ENCODE results near the gene DCBLD1. TPM values are rescaled to one million over a fixed set of nuclear protein-coding genes. Genes with fewer than 3 reads are reported as not detected.
"Not testable (repeated sequence)": the region's sequence is repeated elsewhere in the genome, so short reads cannot be mapped to it uniquely, and the experiment has no call there.

DCBLD1 gene
- polyA plus RNA-seq, 2 donors: 3.8 TPM

- not testable (repeated sequence) for H3K27ac ChIP-seq (ENCODE audit: low read depth in 2 of 2, low read length in 1 of 2); H3K36me3 ChIP-seq (ENCODE audit: control insufficient read depth in 2 of 2, insufficient read depth in 2 of 2, low read length in 1 of 2); H3K4me1 ChIP-seq (ENCODE audit: control insufficient read depth in 2 of 2, insufficient read depth in 2 of 2, low read length in 1 of 2); H3K9me3 ChIP-seq (ENCODE audit: control insufficient read depth in 2 of 2, insufficient read depth in 1 of 2, low read depth in 1 of 2, low read length in 1 of 2); H3K4me3 ChIP-seq (ENCODE audit: low read depth in 1 of 2, low read length in 2 of 2); H3K27me3 ChIP-seq (ENCODE audit: control insufficient read depth in 1 of 2, insufficient read depth in 2 of 2, low read length in 2 of 2)
- 87 to 88% methylated on average over 4 of the region's 4 CpGs for WGBS, 2 donors
These were observed 13.9 kb upstream of the DCBLD1 start for GRCh38 chr6:117468527-117468926.

DNA sequence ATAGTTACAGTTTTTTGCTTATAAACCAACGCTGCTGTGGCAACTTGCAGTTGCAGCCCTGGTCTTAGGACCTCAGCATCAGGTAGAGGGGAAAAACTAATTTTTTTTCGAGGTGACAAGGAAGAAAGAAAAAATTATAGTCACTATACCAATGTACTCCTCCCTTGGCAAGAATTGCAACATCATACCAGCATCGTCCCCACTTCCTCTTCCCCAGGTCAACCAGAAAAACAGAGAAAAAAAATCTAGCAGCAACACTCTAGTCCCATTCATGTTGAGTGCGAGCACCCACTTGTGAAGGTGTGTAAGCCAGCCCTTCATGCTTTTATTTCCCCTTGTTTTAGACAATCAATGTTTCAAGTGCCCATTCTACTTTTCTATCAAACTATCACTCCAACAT lies 13.1 kb upstream of the DCBLD1 start:
- H3K9me3 ChIP-seq (ENCODE audit: control insufficient read depth in 2 of 2, insufficient read depth in 1 of 2, low read depth in 1 of 2, low read length in 1 of 2): no peaks in the 10 kb centered on the region
- H3K4me1 ChIP-seq (ENCODE audit: control insufficient read depth in 2 of 2, insufficient read depth in 2 of 2, low read length in 1 of 2): no peaks in the 10 kb centered on the region
- no peaks in the 10 kb centered on the region for H3K27me3 ChIP-seq (ENCODE audit: control insufficient read depth in 1 of 2, insufficient read depth in 2 of 2, low read length in 2 of 2)
- H3K36me3 ChIP-seq (ENCODE audit: control insufficient read depth in 2 of 2, insufficient read depth in 2 of 2, low read length in 1 of 2): no peaks in the 10 kb centered on the region
- no peak overlapping the region for H3K27ac ChIP-seq (ENCODE audit: low read depth in 2 of 2, low read length in 1 of 2)
- WGBS, 2 donors: 63 to 66% methylated on average over 4 of the region's 4 CpGs
- no peak overlapping the region for H3K4me3 ChIP-seq (ENCODE audit: low read depth in 1 of 2, low read length in 2 of 2)

GRCh38 chr6:117469791-117470190 lies 12.7 kb upstream of the DCBLD1 start:
- Histone ChIP-seq H3K36me3 (ENCODE audit: control insufficient read depth in 2 of 2, insufficient read depth in 2 of 2, low read length in 1 of 2) (no peaks in the 10 kb centered on the region), H3K4me3 (ENCODE audit: low read depth in 1 of 2, low read length in 2 of 2) (no peak overlapping the region), H3K27me3 (ENCODE audit: control insufficient read depth in 1 of 2, insufficient read depth in 2 of 2, low read length in 2 of 2) (no peaks in the 10 kb centered on the region), H3K27ac (ENCODE audit: low read depth in 2 of 2, low read length in 1 of 2) (no peak overlapping the region), H3K4me1 (ENCODE audit: control insufficient read depth in 2 of 2, insufficient read depth in 2 of 2, low read length in 1 of 2) (no peaks in the 10 kb centered on the region), H3K9me3 (ENCODE audit: control insufficient read depth in 2 of 2, insufficient read depth in 1 of 2, low read depth in 1 of 2, low read length in 1 of 2) (no peaks in the 10 kb centered on the region)
- 89% methylated on average over 3 of the region's 3 CpGs for WGBS, 2 donors

GRCh38 chr6:117472667-117473066 lies 9.8 kb upstream of the DCBLD1 start:
- Histone ChIP-seq H3K27ac (ENCODE audit: low read depth in 2 of 2, low read length in 1 of 2) (no peak overlapping the region), H3K9me3 (ENCODE audit: control insufficient read depth in 2 of 2, insufficient read depth in 1 of 2, low read depth in 1 of 2, low read length in 1 of 2) (no peaks in the 10 kb centered on the region), H3K4me1 (ENCODE audit: control insufficient read depth in 2 of 2, insufficient read depth in 2 of 2, low read length in 1 of 2) (no peaks in the 10 kb centered on the region), H3K36me3 (ENCODE audit: control insufficient read depth in 2 of 2, insufficient read depth in 2 of 2, low read length in 1 of 2) (no peaks in the 10 kb centered on the region), H3K27me3 (ENCODE audit: control insufficient read depth in 1 of 2, insufficient read depth in 2 of 2, low read length in 2 of 2) (no peaks in the 10 kb centered on the region), H3K4me3 (ENCODE audit: low read depth in 1 of 2, low read length in 2 of 2) (no peak overlapping the region)
- 88 to 90% methylated on average over 3 of the region's 3 CpGs for WGBS, 2 donors

- H3K4me3 ChIP-seq (ENCODE audit: low read depth in 1 of 2, low read length in 2 of 2): no peak overlapping the region
- no peak overlapping the region for H3K27ac ChIP-seq (ENCODE audit: low read depth in 2 of 2, low read length in 1 of 2)
- H3K4me1 ChIP-seq (ENCODE audit: control insufficient read depth in 2 of 2, insufficient read depth in 2 of 2, low read length in 1 of 2): no peaks in the 10 kb centered on the region
- no peaks in the 10 kb centered on the region for H3K36me3 ChIP-seq (ENCODE audit: control insufficient read depth in 2 of 2, insufficient read depth in 2 of 2, low read length in 1 of 2)
- H3K9me3 ChIP-seq (ENCODE audit: control insufficient read depth in 2 of 2, insufficient read depth in 1 of 2, low read depth in 1 of 2, low read length in 1 of 2): no peaks in the 10 kb centered on the region
- 80 to 94% methylated on average over 1 of the region's 1 CpG for WGBS, 2 donors
- H3K27me3 ChIP-seq (ENCODE audit: control insufficient read depth in 1 of 2, insufficient read depth in 2 of 2, low read length in 2 of 2): no peaks in the 10 kb centered on the region
These were observed 9.1 kb upstream of the DCBLD1 start for GRCh38 chr6:117473401-117473800.

DNA sequence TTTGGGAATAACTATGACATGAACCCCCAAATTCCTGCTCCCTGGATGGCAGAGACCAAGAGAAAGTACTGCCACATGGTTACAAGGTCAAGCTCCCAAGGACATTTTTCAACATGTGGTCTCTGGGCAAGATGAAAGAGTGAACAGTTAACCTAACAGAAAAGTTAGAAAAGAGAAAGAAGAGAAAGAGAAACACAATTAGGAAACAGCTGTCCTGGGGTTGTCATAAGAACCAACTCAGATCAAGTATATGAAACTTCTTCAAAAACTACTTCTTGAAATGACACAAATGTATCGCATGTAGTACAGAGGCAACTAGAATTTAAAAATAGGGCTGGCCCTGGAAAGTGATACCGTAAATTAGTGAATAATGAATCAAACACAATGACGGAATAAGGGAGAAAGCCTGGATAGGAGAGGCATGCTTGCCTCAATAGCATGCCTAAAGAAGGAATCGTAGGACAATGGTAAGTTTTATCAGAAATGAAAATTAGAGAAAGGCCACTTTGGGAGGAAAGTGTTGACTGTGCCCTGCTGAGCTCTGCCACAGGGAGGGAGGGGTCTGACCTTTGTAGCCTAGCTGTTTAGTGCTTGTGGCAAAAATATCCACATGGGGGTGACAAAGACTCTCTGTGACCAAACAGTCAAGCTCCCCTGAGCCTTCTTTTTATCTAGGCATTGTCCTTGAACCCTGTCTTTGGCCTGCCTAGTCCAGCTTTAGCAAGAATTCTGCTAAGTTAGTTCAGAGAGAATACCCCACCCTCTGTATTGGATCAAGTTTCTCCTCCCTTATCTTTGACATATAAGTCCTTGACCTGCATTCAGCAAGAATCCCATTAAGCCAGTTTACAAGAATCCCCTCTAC lies 4.3 kb upstream of the DCBLD1 start:
- Histone ChIP-seq H3K27me3 (ENCODE audit: control insufficient read depth in 1 of 2, insufficient read depth in 2 of 2, low read length in 2 of 2) (no peaks in the 10 kb centered on the region), H3K27ac (ENCODE audit: low read depth in 2 of 2, low read length in 1 of 2) (no peak overlapping the region)
- WGBS, 2 donors: 83% methylated on average over 4 of the region's 4 CpGs

DNA sequence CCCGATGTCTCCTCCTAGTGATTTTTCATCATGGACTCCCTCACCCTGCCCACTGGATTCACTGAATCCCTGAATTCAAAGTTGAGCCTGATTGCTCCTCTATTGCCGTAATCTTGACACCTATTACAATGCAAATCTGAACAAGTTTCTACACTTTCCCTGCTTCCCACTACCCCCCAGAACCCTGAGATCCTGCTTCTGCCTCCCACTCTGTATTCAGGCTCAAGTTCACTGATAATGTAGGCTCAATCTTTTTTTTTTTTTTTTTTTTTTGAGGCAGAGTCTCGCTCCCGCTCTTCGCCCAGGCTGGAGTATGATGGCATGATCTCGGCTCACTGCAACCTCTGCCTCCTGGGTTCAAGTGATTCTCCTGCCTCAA lies 3.6 kb upstream of the DCBLD1 start:
- Histone ChIP-seq H3K4me3 (ENCODE audit: low read depth in 1 of 2, low read length in 2 of 2) (no peak overlapping the region), H3K27ac (ENCODE audit: low read depth in 2 of 2, low read length in 1 of 2) (no peak overlapping the region), H3K36me3 (ENCODE audit: control insufficient read depth in 2 of 2, insufficient read depth in 2 of 2, low read length in 1 of 2) (no peaks in the 10 kb centered on the region), H3K27me3 (ENCODE audit: control insufficient read depth in 1 of 2, insufficient read depth in 2 of 2, low read length in 2 of 2) (no peaks in the 10 kb centered on the region), H3K4me1 (ENCODE audit: control insufficient read depth in 2 of 2, insufficient read depth in 2 of 2, low read length in 1 of 2) (no peaks in the 10 kb centered on the region), H3K9me3 (ENCODE audit: control insufficient read depth in 2 of 2, insufficient read depth in 1 of 2, low read depth in 1 of 2, low read length in 1 of 2) (no peaks in the 10 kb centered on the region)
- 95 to 96% methylated on average over 6 of the region's 6 CpGs for WGBS, 2 donors

More for the DNA sequence above, 4.3 kb upstream of the DCBLD1 start:
- no peaks in the 10 kb centered on the region for H3K36me3 ChIP-seq (ENCODE audit: control insufficient read depth in 2 of 2, insufficient read depth in 2 of 2, low read length in 1 of 2)
- no peak overlapping the region for H3K4me3 ChIP-seq (ENCODE audit: low read depth in 1 of 2, low read length in 2 of 2)
- no peaks in the 10 kb centered on the region for H3K9me3 ChIP-seq (ENCODE audit: control insufficient read depth in 2 of 2, insufficient read depth in 1 of 2, low read depth in 1 of 2, low read length in 1 of 2)
- H3K4me1 ChIP-seq (ENCODE audit: control insufficient read depth in 2 of 2, insufficient read depth in 2 of 2, low read length in 1 of 2): no peaks in the 10 kb centered on the region

DNA sequence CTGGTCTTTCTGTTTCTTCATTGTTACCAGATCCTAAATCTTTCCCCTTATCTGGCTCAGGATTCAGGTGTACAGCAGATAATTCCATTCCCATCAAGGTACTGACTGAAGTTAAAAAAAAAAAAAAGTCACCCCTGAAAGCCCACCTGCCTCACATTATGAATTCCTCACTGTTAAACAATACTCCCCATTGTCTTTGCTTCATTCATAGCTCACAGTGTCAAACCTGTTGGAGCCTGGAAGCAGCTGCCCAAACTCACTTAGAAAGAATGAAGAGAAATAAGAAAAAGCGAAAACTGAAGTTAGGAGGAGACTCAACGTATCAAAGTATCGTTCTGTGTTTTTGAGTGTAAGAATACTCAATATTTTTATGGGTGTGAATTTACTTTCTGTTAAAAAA lies 1.8 kb upstream of the DCBLD1 start:
- H3K27ac ChIP-seq (ENCODE audit: low read depth in 2 of 2, low read length in 1 of 2): no peak overlapping the region
- no peaks in the 10 kb centered on the region for H3K27me3 ChIP-seq (ENCODE audit: control insufficient read depth in 1 of 2, insufficient read depth in 2 of 2, low read length in 2 of 2)
- no peaks in the 10 kb centered on the region for H3K36me3 ChIP-seq (ENCODE audit: control insufficient read depth in 2 of 2, insufficient read depth in 2 of 2, low read length in 1 of 2)
- H3K4me3 ChIP-seq (ENCODE audit: low read depth in 1 of 2, low read length in 2 of 2): no peak overlapping the region
- WGBS, 2 donors: 86% methylated on average over 3 of the region's 3 CpGs
- H3K9me3 ChIP-seq (ENCODE audit: control insufficient read depth in 2 of 2, insufficient read depth in 1 of 2, low read depth in 1 of 2, low read length in 1 of 2): no peaks in the 10 kb centered on the region
- H3K4me1 ChIP-seq (ENCODE audit: control insufficient read depth in 2 of 2, insufficient read depth in 2 of 2, low read length in 1 of 2): peaks cover 0 to 2% of the 10 kb centered on the region in 2 donors

DNA sequence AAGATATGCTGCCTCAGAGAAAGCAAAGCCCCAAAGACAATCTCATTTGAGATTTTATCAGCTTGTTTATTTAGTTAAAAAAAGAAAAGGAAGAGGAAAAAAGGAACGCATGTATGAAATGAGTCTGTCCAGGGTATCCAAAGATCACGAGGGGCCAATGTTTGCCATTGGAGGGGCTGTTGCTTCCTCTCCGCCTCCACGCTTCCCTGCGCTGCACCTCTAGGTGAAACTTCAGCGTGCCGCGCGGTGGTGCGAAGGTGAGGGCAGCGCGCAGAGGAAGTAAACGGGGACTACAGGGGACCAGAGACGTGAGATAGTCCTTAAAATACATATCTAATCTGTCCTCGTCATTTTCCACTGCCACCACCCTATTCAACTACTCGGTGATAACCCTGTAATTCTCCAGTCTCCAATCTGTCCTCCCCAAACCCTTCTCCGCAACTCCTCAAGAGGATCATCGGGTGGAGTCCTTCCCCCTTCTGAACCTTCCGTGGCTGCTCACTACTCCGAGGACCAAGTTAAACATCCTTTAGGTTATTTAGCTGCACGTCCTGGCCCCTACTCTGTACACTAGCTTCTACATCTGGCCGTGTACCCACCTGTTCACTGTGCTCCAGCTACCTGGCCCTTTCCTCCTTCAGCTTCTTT lies 1.1 kb upstream of the DCBLD1 start:
- Histone ChIP-seq H3K4me3 (ENCODE audit: low read depth in 1 of 2, low read length in 2 of 2) (no peak overlapping the region), H3K27ac (ENCODE audit: low read depth in 2 of 2, low read length in 1 of 2) (peak overlapping the region in 1 of 2 donors; percentile 7), H3K9me3 (ENCODE audit: control insufficient read depth in 2 of 2, insufficient read depth in 1 of 2, low read depth in 1 of 2, low read length in 1 of 2) (no peaks in the 10 kb centered on the region), H3K36me3 (ENCODE audit: control insufficient read depth in 2 of 2, insufficient read depth in 2 of 2, low read length in 1 of 2) (no peaks in the 10 kb centered on the region), H3K4me1 (ENCODE audit: control insufficient read depth in 2 of 2, insufficient read depth in 2 of 2, low read length in 1 of 2) (peaks cover 0 to 2% of the 10 kb centered on the region in 2 donors), H3K27me3 (ENCODE audit: control insufficient read depth in 1 of 2, insufficient read depth in 2 of 2, low read length in 2 of 2) (no peaks in the 10 kb centered on the region)
- 34 to 50% methylated on average over 22 of the region's 22 CpGs for WGBS, 2 donors

- no peaks in the 10 kb centered on the region for H3K9me3 ChIP-seq (ENCODE audit: control insufficient read depth in 2 of 2, insufficient read depth in 1 of 2, low read depth in 1 of 2, low read length in 1 of 2)
- peak overlapping the region; percentile 72 to 78 for H3K4me3 ChIP-seq (ENCODE audit: low read depth in 1 of 2, low read length in 2 of 2)
- 43 to 46% methylated on average over 2 of the region's 2 CpGs for WGBS, 2 donors
- peaks cover 0 to 2% of the 10 kb centered on the region in 2 donors for H3K4me1 ChIP-seq (ENCODE audit: control insufficient read depth in 2 of 2, insufficient read depth in 2 of 2, low read length in 1 of 2)
- H3K27me3 ChIP-seq (ENCODE audit: control insufficient read depth in 1 of 2, insufficient read depth in 2 of 2, low read length in 2 of 2): no peaks in the 10 kb centered on the region
- H3K36me3 ChIP-seq (ENCODE audit: control insufficient read depth in 2 of 2, insufficient read depth in 2 of 2, low read length in 1 of 2): no peaks in the 10 kb centered on the region
- H3K27ac ChIP-seq (ENCODE audit: low read depth in 2 of 2, low read length in 1 of 2): peak overlapping the region; percentile 45 to 94
These were observed 591 bp upstream of the DCBLD1 start for GRCh38 chr6:117481926-117482239.

Data from esophagus (tissue), 2 donors.